GM12873 (cell line): ENCODE results near the gene GAB3.

Source experiments
- CTCF ChIP-seq: IDR thresholded peaks from 2 replicates; pipeline ENCODE4 v1.5.1; 2012; ENCODE audit warnings: low read depth, mild to moderate bottlenecking, moderate library complexity, low read length, control low read depth; ENCODE audit not compliant: insufficient read depth; ENCODE audit errors: missing control alignments

GAB3 gene

GRCh38 chrX:154715825-154716224, 35.1 kb downstream of the GAB3 start:
- no peak for TF ChIP-seq CTCF

GRCh38 chrX:154714925-154715324, 36.0 kb downstream of the GAB3 start:
- peak; percentile 83 for TF ChIP-seq CTCF

- no peak for TF ChIP-seq CTCF
Measured at GRCh38 chrX:154712781-154713740, 37.8 kb downstream of the GAB3 start.

- peak; percentile 20 for TF ChIP-seq CTCF
Measured at GRCh38 chrX:154711264-154711663, 39.6 kb downstream of the GAB3 start.

GRCh38 chrX:154710309-154710708, 40.6 kb downstream of the GAB3 start:
- TF ChIP-seq CTCF: peak; percentile 34

- no peak for TF ChIP-seq CTCF
Measured at GRCh38 chrX:154698630-154699248, 52.1 kb downstream of the GAB3 start.

GRCh38 chrX:154696676-154697045, 54.2 kb downstream of the GAB3 start:
- no peak for TF ChIP-seq CTCF
